T-helper 17 cell (primary cell): ENCODE results near the gene OR5AC2. TPM values are rescaled to one million over a fixed set of nuclear protein-coding genes. Genes with fewer than 3 reads are reported as not detected.

Experiments used
- ATAC-seq: fragments of 150-1000 bp; cut with Tn5 transposase; 2 replicates; pipeline ENCODE4 v1.10.0; 2021; ENCODE audit warnings: mild to moderate bottlenecking, moderate library complexity
- DNase-seq, 3 donors: peaks; one replicate each; pipeline versions ENCODE4 v3.0.0 to v3.0.0-alpha.2; 2020 to 2021
- H3K9me3 ChIP-seq: one replicate; pipeline ENCODE4 v1.7.0; 2013; ENCODE audit warnings: low read length, mild to moderate bottlenecking; ENCODE audit not compliant: control insufficient read depth, poor library complexity, severe bottlenecking
- H3K27ac Mint-ChIP-seq: one replicate; pipeline ENCODE4 v1.8.0; 2022; ENCODE audit warnings: mild to moderate bottlenecking, moderate library complexity, mixed read lengths
- H3K27me3 Mint-ChIP-seq: one replicate; pipeline ENCODE4 v1.8.0; 2022; ENCODE audit warnings: mixed read lengths
- H3K36me3 Mint-ChIP-seq: one replicate; pipeline ENCODE4 v1.8.0; 2022; ENCODE audit warnings: low read depth, mixed read lengths
- H3K4me1 Mint-ChIP-seq: one replicate; pipeline ENCODE4 v1.8.0; 2022; ENCODE audit warnings: mild to moderate bottlenecking, mixed read lengths
- H3K4me3 Mint-ChIP-seq: one replicate; pipeline ENCODE4 v1.8.0; 2022; ENCODE audit warnings: mild to moderate bottlenecking, moderate library complexity, mixed read lengths
- total RNA-seq, 4 donors: library from RNA in 2 of 4; stranded (reverse) in 2 of 4; gene quantifications; one replicate each; pipeline ENCODE4 v1.2.3 and lab custom pipeline; 2022 to 2026

The OR5AC2 gene
- total RNA-seq (not detected), total RNA-seq (lab: John Stamatoyannopoulos, UW) (0 reads per million in 2 donors)

GRCh38 chr3:98086873-98087272 lies at the start of gene OR5AC2:
Gene OR5AC2 (plus strand): TSS chr3:98087173. CDS start chr3:98087173, 0 bp downstream.
- H3K9me3 ChIP-seq: no peaks in the 10 kb centered on the region
- Mint-ChIP-seq H3K36me3 (no peaks in the 10 kb centered on the region), H3K4me3 (no peak within 1 kb of the TSS), H3K27me3 (peaks cover 6% of the 10 kb centered on the region), H3K4me1 (no peaks in the 10 kb centered on the region), H3K27ac (no peak within 1 kb of the TSS)
- ATAC-seq (no peak), DNase-seq (no peak)

GRCh38 chr3:98038286-98038685 lies 48.7 kb upstream of the OR5AC2 start:
- Mint-ChIP-seq H3K36me3 (no peaks in the 10 kb centered on the region), H3K27me3 (peaks cover 21% of the 10 kb centered on the region), H3K4me3 (no peak overlapping the region), H3K4me1 (peaks cover 7% of the 10 kb centered on the region), H3K27ac (peak overlapping the region; percentile 95)
- DNase-seq (no peak), ATAC-seq (no peak)
- H3K9me3 ChIP-seq: peaks cover 3% of the 10 kb centered on the region

- Mint-ChIP-seq H3K27ac (peak overlapping the region; percentile 95), H3K36me3 (no peaks in the 10 kb centered on the region), H3K27me3 (peaks cover 24% of the 10 kb centered on the region), H3K4me3 (peak overlapping the region; percentile 93), H3K4me1 (peaks cover 7% of the 10 kb centered on the region)
- peak; percentile 1 for ATAC-seq
- H3K9me3 ChIP-seq: peaks cover 3% of the 10 kb centered on the region
- DNase-seq: no peak
These were observed 48.1 kb upstream of the OR5AC2 start for GRCh38 chr3:98038876-98039275.

GRCh38 chr3:98039322-98040024 lies 47.5 kb upstream of the OR5AC2 start:
- Mint-ChIP-seq H3K4me1 (peaks cover 7% of the 10 kb centered on the region), H3K27ac (peak overlapping the region; percentile 95)
- ATAC-seq: peak; percentile 96

GRCh38 chr3:98041350-98041749 lies 45.6 kb upstream of the OR5AC2 start:
- H3K4me3 Mint-ChIP-seq: no peak overlapping the region
- DNase-seq (no peak), ATAC-seq (no peak)
- H3K27ac Mint-ChIP-seq: no peak overlapping the region
- H3K4me1 Mint-ChIP-seq: peaks cover 7% of the 10 kb centered on the region
- H3K36me3 Mint-ChIP-seq: no peaks in the 10 kb centered on the region
- H3K9me3 ChIP-seq: peaks cover 3% of the 10 kb centered on the region
- H3K27me3 Mint-ChIP-seq: peaks cover 17% of the 10 kb centered on the region

More at GRCh38 chr3:98039322-98040024, 47.5 kb upstream of the OR5AC2 start:
- H3K9me3 ChIP-seq: peaks cover 3% of the 10 kb centered on the region
- Mint-ChIP-seq H3K36me3 (no peaks in the 10 kb centered on the region), H3K4me3 (peak overlapping the region; percentile 93), H3K27me3 (peaks cover 21% of the 10 kb centered on the region)
- peak; percentile 34 to 60 (median 54) for DNase-seq

GRCh38 chr3:98048586-98048985 lies 38.4 kb upstream of the OR5AC2 start:
- no peaks in the 10 kb centered on the region for H3K9me3 ChIP-seq
- H3K4me1 Mint-ChIP-seq: peaks cover 2% of the 10 kb centered on the region
- no peak for DNase-seq
- no peak overlapping the region for H3K27ac Mint-ChIP-seq
- ATAC-seq: no peak
- no peaks in the 10 kb centered on the region for H3K36me3 Mint-ChIP-seq
- peaks cover 24% of the 10 kb centered on the region for H3K27me3 Mint-ChIP-seq
- H3K4me3 Mint-ChIP-seq: no peak overlapping the region

GRCh38 chr3:98049271-98049670 lies 37.7 kb upstream of the OR5AC2 start:
- Mint-ChIP-seq H3K27me3 (peaks cover 23% of the 10 kb centered on the region), H3K4me3 (no peak overlapping the region), H3K27ac (no peak overlapping the region), H3K36me3 (no peaks in the 10 kb centered on the region), H3K4me1 (peaks cover 2% of the 10 kb centered on the region)
- no peak for DNase-seq
- ATAC-seq: no peak
- H3K9me3 ChIP-seq: no peaks in the 10 kb centered on the region

GRCh38 chr3:98056035-98056434 lies 30.9 kb upstream of the OR5AC2 start:
- ATAC-seq (no peak), DNase-seq (no peak)
- no peak overlapping the region for H3K27ac Mint-ChIP-seq
- H3K4me3 Mint-ChIP-seq: no peak overlapping the region
- peaks cover 13% of the 10 kb centered on the region for H3K27me3 Mint-ChIP-seq
- H3K9me3 ChIP-seq: no peaks in the 10 kb centered on the region
- H3K4me1 Mint-ChIP-seq: peaks cover 2% of the 10 kb centered on the region
- peaks cover 2% of the 10 kb centered on the region for H3K36me3 Mint-ChIP-seq

- H3K4me1 Mint-ChIP-seq: peaks cover 2% of the 10 kb centered on the region
- no peak for DNase-seq
- H3K36me3 Mint-ChIP-seq: peaks cover 2% of the 10 kb centered on the region
- H3K4me3 Mint-ChIP-seq: no peak overlapping the region
- H3K27me3 Mint-ChIP-seq: peaks cover 16% of the 10 kb centered on the region
- no peak for ATAC-seq
- no peaks in the 10 kb centered on the region for H3K9me3 ChIP-seq
- no peak overlapping the region for H3K27ac Mint-ChIP-seq
These were observed 29.3 kb upstream of the OR5AC2 start for GRCh38 chr3:98057631-98058030.

GRCh38 chr3:98058244-98058960 lies 28.6 kb upstream of the OR5AC2 start:
- no peak overlapping the region for H3K4me3 Mint-ChIP-seq

GRCh38 chr3:98068824-98069223 lies 18.1 kb upstream of the OR5AC2 start:
- no peaks in the 10 kb centered on the region for H3K9me3 ChIP-seq
- Mint-ChIP-seq H3K36me3 (no peaks in the 10 kb centered on the region), H3K27me3 (peaks cover 49% of the 10 kb centered on the region), H3K4me3 (no peak overlapping the region), H3K27ac (no peak overlapping the region), H3K4me1 (peaks cover 2% of the 10 kb centered on the region)
- DNase-seq: no peak
- ATAC-seq: no peak

More at GRCh38 chr3:98058244-98058960, 28.6 kb upstream of the OR5AC2 start:
- no peaks in the 10 kb centered on the region for H3K9me3 ChIP-seq
- Mint-ChIP-seq H3K27me3 (peaks cover 19% of the 10 kb centered on the region), H3K36me3 (peaks cover 2% of the 10 kb centered on the region), H3K4me1 (peaks cover 2% of the 10 kb centered on the region), H3K27ac (peak overlapping the region; percentile 29)
- DNase-seq (no peak), ATAC-seq (no peak)

- Mint-ChIP-seq H3K27me3 (peaks cover 42% of the 10 kb centered on the region), H3K36me3 (no peaks in the 10 kb centered on the region), H3K4me3 (no peak overlapping the region), H3K4me1 (peaks cover 3% of the 10 kb centered on the region), H3K27ac (no peak overlapping the region)
- ATAC-seq: no peak
- no peak for DNase-seq
- no peaks in the 10 kb centered on the region for H3K9me3 ChIP-seq
These were observed 16.1 kb upstream of the OR5AC2 start for GRCh38 chr3:98070840-98071239.

GRCh38 chr3:98073486-98073885 lies 13.5 kb upstream of the OR5AC2 start:
- Mint-ChIP-seq H3K4me1 (peaks cover 3% of the 10 kb centered on the region), H3K27ac (no peak overlapping the region), H3K4me3 (no peak overlapping the region), H3K36me3 (no peaks in the 10 kb centered on the region), H3K27me3 (peaks cover 44% of the 10 kb centered on the region)
- H3K9me3 ChIP-seq: no peaks in the 10 kb centered on the region
- DNase-seq (no peak), ATAC-seq (no peak)
